Measurements from ENCODE around the gene RAB8A.
"Not testable (repeated sequence)": the region's sequence is repeated elsewhere in the genome, so short reads cannot be mapped to it uniquely, and the experiment has no call there.

Gene RAB8A

GRCh38 chr19:16078759-16079707, 32.7 kb upstream of the RAB8A start:
- no peak for DNase-seq (ENCODE audit: low read depth)

GRCh38 chr19:16084067-16084685, 27.5 kb upstream of the RAB8A start:
- no peak for DNase-seq (ENCODE audit: low read depth)

DNA sequence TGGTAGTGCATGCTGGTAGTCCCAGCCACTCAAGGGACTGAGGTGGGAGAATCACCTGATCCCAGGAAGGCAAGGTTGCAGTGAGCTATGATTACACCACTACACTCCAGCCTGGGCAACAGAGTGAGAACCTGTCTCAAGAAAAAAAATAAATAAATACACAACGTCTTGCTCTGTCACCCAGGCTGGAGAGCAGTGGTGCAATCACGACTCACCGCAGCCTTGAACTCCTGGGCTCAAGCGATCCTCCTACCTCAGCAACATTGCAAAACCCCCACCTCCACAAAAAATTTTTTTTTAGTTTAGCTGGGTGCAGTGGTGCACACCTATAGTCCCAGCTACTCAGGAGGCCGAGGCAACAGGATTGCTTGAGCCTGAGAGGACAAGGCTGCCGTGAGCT, 26.6 kb upstream of the RAB8A start:
- DNase-seq (ENCODE audit: low read depth): no peak

DNA sequence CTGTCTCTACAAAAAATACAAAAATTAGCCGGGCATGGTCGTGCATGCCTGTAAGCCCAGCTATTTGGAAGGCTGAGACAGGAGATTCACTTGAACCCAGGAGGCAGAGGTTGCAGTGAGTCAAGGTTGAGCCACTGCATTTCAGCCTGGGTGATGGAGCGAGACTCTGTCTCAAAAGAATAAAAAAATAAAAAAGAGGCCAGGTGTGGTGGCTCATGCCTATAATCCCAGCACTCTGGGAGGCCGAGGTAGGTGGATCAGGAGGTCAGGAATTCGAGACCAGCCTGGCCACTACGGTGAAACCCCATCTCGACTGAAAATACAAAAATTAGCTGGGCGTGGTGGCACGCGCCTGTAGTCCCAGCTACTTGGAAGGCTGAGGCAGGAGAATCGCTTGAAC, 24.3 kb upstream of the RAB8A start:
- not testable (repeated sequence) for DNase-seq (ENCODE audit: low read depth)

DNA sequence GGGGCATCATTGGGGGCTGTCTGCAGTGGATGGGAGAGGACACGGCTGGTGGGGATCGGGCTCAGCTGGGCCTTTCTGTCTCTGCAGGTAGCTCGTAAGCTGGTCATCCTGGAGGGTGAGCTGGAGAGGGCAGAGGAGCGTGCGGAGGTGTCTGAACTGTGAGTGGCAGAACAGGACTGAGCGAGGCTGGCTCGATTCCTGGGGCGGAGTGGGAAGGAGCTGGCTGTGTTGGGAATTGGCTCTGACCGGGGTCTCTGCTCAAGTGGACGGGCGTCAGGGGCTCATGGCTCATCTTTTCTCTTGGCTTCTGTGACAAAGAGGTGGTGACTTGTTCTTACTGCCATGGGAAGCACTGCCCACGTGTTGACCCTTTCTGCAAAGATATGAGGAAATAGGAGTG, 23.7 kb upstream of the RAB8A start:
- no peak for DNase-seq (ENCODE audit: low read depth)

GRCh38 chr19:16088351-16089009, 23.2 kb upstream of the RAB8A start:
- no peak for DNase-seq (ENCODE audit: low read depth)

- no peak for DNase-seq (ENCODE audit: low read depth)
These were observed 22.5 kb upstream of the RAB8A start for GRCh38 chr19:16089010-16089846.

DNA sequence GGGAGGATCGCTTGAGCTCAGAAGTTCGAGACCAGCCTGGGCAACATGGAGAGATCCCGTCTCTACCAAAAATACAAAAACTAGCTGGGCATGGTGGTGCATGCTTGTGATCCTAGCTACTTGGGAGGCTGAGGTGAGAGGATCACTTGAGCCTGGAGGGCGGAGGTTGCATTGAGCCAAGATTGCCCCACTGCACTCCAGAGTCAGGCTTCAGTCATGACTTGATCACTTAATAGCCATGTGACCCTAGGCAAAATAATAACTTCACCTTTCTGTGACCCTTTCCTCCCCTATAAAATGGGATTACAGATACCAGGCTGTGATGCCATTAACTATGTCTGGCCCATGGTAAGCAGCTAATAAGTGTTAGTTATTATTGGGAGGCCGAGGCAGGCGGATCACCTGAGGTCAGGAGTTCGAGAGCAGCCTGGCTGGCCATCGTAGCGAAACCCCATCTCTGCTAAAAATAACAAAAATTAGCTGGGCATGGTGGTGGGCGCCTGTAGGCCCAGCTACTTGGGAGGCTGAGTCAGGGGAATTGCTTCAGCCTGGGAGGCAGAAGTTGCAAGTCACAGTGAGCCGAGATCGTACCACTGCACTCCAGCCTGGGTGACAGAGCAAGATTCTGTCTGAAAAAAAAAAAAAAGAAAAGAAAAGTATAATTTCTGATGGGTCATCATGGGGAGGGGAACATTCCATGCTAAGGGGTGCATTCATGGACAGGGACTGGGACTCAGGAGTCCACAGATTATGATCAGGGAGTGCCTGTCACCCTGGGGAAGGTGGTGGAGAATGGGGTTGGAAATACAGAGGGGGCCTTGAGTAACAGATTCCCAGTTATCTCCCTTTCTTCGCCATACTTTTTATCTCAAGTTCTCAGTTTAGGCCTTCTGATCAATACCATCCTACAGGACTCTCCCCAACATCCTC, 19.9 kb upstream of the RAB8A start:
- DNase-seq (ENCODE audit: low read depth): no peak

- no peak for DNase-seq (ENCODE audit: low read depth)
These were observed 17.2 kb upstream of the RAB8A start for GRCh38 chr19:16094360-16095070.

DNA sequence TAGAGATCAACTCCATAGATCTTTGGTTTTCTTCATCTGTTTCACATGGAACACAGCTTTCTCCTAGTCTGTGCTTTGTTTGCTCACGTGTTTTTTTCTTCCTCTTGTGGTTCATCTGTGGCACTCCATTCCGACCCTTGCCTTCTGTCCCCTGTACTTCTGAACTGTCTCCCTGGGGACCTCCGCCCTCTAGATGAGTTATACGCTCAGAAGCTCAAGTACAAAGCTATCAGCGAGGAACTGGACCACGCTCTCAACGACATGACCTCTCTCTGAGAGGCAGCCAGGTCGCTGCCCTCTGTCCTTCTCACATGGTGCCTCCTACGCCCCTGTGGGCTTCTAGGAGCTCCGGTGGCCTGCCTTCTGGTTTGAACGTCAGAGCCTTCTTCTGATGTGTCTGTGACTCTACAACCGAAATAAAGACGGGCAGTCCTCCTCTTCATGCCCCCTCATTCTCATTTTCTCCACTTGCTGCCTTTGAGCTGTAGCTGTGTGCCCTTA, 16.6 kb upstream of the RAB8A start:
- DNase-seq (ENCODE audit: low read depth): no peak

GRCh38 chr19:16096280-16096855, 15.3 kb upstream of the RAB8A start:
- DNase-seq (ENCODE audit: low read depth): no peak

GRCh38 chr19:16098416-16098768, 13.3 kb upstream of the RAB8A start:
- DNase-seq (ENCODE audit: low read depth): no peak

DNA sequence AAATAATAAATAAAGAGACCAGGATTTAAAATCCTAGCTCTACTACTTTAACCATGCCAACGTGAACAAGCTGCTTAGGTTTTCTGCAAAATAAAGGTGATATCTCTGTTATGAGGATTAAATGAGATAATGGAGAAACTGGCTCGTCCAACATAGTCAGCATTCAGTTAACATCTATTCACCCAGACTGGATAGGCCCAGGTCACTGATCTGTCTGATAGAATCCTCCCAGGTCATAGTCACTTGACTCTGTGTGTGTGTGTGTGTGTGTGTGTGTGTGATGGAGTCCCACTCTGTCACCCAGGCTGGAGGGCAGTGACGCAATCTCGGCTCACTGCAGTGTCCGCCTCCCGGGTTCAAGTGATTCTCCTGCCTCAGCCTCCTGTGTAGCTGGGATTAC, 12.9 kb upstream of the RAB8A start:
- no peak for DNase-seq (ENCODE audit: low read depth)

DNA sequence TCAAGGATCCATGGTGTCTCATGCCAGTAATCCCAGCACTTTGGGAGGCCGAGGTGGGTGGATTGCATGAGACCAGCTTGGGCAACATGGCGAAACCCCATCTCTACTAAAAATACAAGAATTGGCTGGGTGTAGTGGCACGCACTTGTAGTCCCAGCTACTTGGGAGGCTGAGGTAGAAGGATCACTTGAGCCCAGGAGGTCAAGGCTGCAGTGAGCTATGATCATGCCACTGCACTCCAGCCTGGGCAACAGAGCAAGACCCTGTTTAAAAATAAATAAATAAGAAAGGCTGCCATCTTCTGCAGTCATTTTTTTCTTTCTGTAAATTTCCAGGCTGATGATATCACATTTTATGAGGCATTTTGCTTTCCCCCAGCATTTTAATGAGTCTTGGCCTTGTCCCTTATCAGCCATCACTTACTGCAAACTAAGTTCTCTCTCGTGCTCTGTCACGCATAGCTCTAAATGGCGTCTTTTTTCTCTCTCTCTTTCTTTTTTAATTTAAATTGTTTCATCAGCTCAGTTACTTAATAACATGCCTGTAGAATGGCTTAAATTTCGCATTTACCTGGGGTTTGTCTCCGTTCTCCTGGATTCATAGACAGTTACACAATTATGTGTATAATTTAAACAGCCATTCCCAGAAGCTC, 12.2 kb upstream of the RAB8A start:
- not testable (repeated sequence) for DNase-seq (ENCODE audit: low read depth)

- no peak for DNase-seq (ENCODE audit: low read depth)
These were observed 11.2 kb upstream of the RAB8A start for GRCh38 chr19:16100524-16100923.

- DNase-seq (ENCODE audit: low read depth): no peak
These were observed 7.0 kb upstream of the RAB8A start for GRCh38 chr19:16104722-16105121.

GRCh38 chr19:16106121-16106520, 5.6 kb upstream of the RAB8A start:
- no peak for DNase-seq (ENCODE audit: low read depth)

DNA sequence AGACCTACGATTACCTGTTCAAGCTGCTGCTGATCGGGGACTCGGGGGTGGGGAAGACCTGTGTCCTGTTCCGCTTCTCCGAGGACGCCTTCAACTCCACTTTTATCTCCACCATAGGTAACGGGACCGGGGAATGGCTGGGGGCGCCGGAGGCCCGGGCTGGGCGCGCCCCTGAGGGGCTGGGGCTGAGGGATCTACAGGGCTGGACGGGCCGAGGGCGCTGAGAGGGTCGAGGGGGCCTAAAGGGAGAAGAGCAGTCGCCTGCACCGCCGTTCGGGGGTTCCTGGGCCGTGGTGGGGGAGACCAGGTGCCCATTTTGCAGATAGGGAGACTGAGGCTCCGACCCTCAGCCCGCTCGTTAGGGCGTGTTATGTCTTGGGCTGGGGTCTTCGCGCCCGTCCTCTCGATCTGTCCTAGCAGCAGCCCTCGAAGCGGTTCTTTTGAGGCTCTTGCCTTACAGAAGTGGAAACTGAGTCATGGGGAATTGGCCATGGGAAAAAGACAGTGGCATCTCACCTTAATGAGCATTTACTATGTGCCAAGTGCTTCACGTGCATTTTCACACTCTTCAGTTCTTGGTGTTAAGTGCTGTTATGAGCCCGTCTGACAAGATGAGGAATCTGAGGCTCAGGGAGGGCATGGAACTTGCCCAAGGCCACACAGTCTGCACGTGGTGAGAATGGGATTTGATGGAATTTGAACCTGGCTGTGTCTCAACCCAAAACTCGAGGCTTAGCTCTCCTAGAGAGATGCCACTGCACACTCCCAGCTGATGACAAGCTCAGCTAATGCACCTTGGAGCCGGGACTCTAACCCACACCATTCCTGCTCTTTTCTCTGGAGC, 442 bp downstream of the RAB8A start:
- no peak for DNase-seq (ENCODE audit: low read depth)
